K562 (cell line): ENCODE results near the gene LITAF. TPM values are rescaled to one million over a fixed set of nuclear protein-coding genes. Genes with fewer than 3 reads are reported as not detected.

Source experiments
- BRD9 ChIP-seq: fragments of 450-650 bp; IDR thresholded peaks from 2 replicates; pipeline ENCODE4 v1.6.1; 2018; ENCODE audit warnings: low read depth; ENCODE audit not compliant: partially characterized antibody
- GTF2E2 ChIP-seq: fragments of 200-800 bp; sonication (Bioruptor generic); IDR thresholded peaks from 2 replicates; pipeline ENCODE4 v1.6.1; 2016; ENCODE audit warnings: missing genetic modification characterization, missing compliant biosample characterization
- HEY1 ChIP-seq: fragments of 250-450 bp; sonication (Bioruptor Pico); IDR thresholded peaks from 2 replicates; pipeline ENCODE4 v1.5.0; 2020; ENCODE audit warnings: mild to moderate bottlenecking, moderate library complexity, borderline replicate concordance
- KDM4B ChIP-seq, 2 experiments: fragments of 450-650 bp in 1 of 2; sonication (generic) in 1 of 2; IDR thresholded peaks; 2 replicates each; pipeline ENCODE4 v1.6.1; 2016 to 2017; ENCODE audit warnings: borderline replicate concordance in 2 of 2, antibody characterized with exemption in 1 of 2, low read depth in 1 of 2, mild to moderate bottlenecking in 1 of 2
- MCM7 ChIP-seq, 2 experiments: fragments of 450-650 bp; IDR thresholded peaks; 2 replicates each; pipeline ENCODE4 v1.6.1; 2016 to 2018
- MEF2D ChIP-seq: conservative IDR thresholded peaks from 2 replicates; pipeline ENCODE4 v1.6.1; 2016; ENCODE audit warnings: low read depth, missing genetic modification characterization, missing compliant biosample characterization
- RBM22 ChIP-seq: fragments of 200-400 bp; formaldehyde crosslinking; IDR thresholded peaks from 2 replicates; pipeline ENCODE4 v1.6.1; 2018; ENCODE audit warnings: low read length, low read depth; ENCODE audit not compliant: poor library complexity, severe bottlenecking
- RNF2 ChIP-seq: sonication (generic); IDR thresholded peaks from 2 replicates; pipeline ENCODE4 v1.6.1; 2016
- ZNF23 ChIP-seq: fragments of 250-450 bp; sonication (Bioruptor Pico); IDR thresholded peaks from 2 replicates; pipeline ENCODE4 v1.4.0; 2020; ENCODE audit warnings: mild to moderate bottlenecking
- ZNF263 ChIP-seq: sonication (generic); formaldehyde crosslinking; IDR thresholded peaks from 2 replicates; pipeline ENCODE4 v1.8.0; 2022; ENCODE audit warnings: mild to moderate bottlenecking, missing genetic modification reagents, borderline replicate concordance
- ZNF561 ChIP-seq: fragments of 450-650 bp; formaldehyde crosslinking; conservative IDR thresholded peaks from 2 replicates; pipeline ENCODE4 v1.4.0; 2020; ENCODE audit warnings: mild to moderate bottlenecking, moderate library complexity
- polyA plus RNA-seq, 8 experiments: library from polyadenylated mRNA; depleted of rRNA in 4 of 8; stranded (reverse) in 5 of 8; unstranded in 3 of 8; fragments of >200 nt; fragmentation: Nextera tagmentation in 2 of 8; fragmentation: Illumina TruSeq in 1 of 8; extraction: Ambion mirVana in 2 of 8; extraction: Trizol in 1 of 8; gene quantifications; 2 replicates each; pipeline versions ENCODE4 v1.2.1 to v1.2.3, GENCODE V29; 2011 to 2014; ENCODE audit warnings: inconsistent platforms in 1 of 8, missing spikeins in 1 of 8
- total RNA-seq, 7 experiments: library from RNA; depleted of rRNA in 6 of 7; stranded (reverse); fragments of >200 nt in 6 of 7; fragmentation: Illumina TruSeq in 2 of 7; extraction: Trizol in 2 of 7; gene quantifications; 2 replicates each; pipeline versions ENCODE4 v1.2.1 to v1.2.3, GENCODE V29; 2011 to 2021; ENCODE audit warnings: low replicate concordance in 1 of 7
- TF ChIP-seq, protein P1 (sequence below): fragments of 450-650 bp; IDR thresholded peaks from 2 replicates; pipeline ENCODE4 v1.6.1; 2016; ENCODE audit warnings: low read depth, mild to moderate bottlenecking, moderate library complexity
- TF ChIP-seq, protein P2 (sequence below), 2 experiments: fragments of 450-650 bp in 1 of 2; sonication (generic) in 1 of 2; formaldehyde crosslinking in 1 of 2; IDR thresholded peaks; 2 replicates each; pipeline versions ENCODE4 v1.7.1 to v1.9.0; 2016 to 2022; ENCODE audit warnings: inconsistent platforms in 1 of 2, mild to moderate bottlenecking in 1 of 2, missing genetic modification reagents in 1 of 2
- TF ChIP-seq, protein P3 (sequence below): fragments of 250-450 bp; sonication (Bioruptor Pico); IDR thresholded peaks from 2 replicates; pipeline ENCODE4 v1.4.0; 2020; ENCODE audit warnings: mild to moderate bottlenecking, moderate library complexity

LITAF gene
- total and polyA plus RNA-seq, 9 of the 15 experiments (the other 6 are each of a cell fraction or from before 2014, with no cell fraction given), result 4.1 to 17.8 (median 11.9) TPM

DNA sequence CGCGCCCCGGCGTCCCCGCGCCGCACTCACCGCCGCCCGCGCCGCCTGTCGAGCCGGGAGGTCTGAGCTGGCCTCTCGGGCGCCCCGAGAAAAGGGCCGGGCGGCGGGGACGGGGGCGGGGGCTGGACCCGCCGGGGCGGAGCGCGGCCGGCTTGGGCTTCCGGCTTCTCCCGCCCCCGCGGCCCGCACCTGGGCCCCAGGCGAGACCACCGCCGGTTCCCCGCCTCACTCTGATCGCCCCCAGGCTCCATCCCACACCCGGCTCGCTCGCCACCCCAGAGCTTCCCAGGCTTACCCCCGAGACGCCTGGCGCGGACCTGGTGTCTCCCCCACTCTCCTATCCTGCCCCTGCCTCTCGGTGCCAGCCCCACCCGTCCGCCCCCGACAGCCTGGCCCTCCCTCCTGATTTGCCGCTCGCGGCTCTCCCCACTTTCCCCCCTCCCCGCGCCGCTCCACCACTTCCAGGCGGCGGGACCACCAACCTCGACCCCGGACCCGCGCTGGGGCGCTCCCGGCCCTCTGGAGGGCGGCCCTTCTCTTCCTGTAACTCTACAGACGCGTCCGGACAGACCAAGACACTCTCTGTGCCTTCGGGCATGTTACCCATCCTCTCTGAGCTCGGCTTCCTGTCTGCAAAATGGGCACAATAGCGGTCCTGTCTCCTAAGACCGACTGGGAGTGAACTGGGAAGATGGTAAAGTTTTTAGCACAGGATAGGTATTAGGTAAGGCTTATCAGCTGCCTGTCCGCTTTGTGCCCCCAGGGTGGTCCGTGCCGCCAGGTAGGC is at the start of gene LITAF (continued):
- TF ChIP-seq, protein P1, sequence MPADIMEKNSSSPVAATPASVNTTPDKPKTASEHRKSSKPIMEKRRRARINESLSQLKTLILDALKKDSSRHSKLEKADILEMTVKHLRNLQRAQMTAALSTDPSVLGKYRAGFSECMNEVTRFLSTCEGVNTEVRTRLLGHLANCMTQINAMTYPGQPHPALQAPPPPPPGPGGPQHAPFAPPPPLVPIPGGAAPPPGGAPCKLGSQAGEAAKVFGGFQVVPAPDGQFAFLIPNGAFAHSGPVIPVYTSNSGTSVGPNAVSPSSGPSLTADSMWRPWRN, result no peak
- TF ChIP-seq RNF2 (no peak), RBM22 (no peak), ZNF263 (no peak), HEY1 (CRISPR knock-in tag) (no peak), ZNF561 (CRISPR knock-in tag) (no peak), ZNF23 (CRISPR knock-in tag) (no peak), GTF2E2 (tag) (peak; percentile 35; the same call in 1 of the 2 replicates), BRD9 (no peak), KDM4B (IDR thresholded peaks at IDR 0.05; ENCODE audit: borderline replicate concordance in 2 of 2, low read depth in 1 of 2) (no peak), MEF2D (no peak), MCM7 (IDR thresholded peaks at IDR 0.05) (no peak)
- TF ChIP-seq, protein P2, sequence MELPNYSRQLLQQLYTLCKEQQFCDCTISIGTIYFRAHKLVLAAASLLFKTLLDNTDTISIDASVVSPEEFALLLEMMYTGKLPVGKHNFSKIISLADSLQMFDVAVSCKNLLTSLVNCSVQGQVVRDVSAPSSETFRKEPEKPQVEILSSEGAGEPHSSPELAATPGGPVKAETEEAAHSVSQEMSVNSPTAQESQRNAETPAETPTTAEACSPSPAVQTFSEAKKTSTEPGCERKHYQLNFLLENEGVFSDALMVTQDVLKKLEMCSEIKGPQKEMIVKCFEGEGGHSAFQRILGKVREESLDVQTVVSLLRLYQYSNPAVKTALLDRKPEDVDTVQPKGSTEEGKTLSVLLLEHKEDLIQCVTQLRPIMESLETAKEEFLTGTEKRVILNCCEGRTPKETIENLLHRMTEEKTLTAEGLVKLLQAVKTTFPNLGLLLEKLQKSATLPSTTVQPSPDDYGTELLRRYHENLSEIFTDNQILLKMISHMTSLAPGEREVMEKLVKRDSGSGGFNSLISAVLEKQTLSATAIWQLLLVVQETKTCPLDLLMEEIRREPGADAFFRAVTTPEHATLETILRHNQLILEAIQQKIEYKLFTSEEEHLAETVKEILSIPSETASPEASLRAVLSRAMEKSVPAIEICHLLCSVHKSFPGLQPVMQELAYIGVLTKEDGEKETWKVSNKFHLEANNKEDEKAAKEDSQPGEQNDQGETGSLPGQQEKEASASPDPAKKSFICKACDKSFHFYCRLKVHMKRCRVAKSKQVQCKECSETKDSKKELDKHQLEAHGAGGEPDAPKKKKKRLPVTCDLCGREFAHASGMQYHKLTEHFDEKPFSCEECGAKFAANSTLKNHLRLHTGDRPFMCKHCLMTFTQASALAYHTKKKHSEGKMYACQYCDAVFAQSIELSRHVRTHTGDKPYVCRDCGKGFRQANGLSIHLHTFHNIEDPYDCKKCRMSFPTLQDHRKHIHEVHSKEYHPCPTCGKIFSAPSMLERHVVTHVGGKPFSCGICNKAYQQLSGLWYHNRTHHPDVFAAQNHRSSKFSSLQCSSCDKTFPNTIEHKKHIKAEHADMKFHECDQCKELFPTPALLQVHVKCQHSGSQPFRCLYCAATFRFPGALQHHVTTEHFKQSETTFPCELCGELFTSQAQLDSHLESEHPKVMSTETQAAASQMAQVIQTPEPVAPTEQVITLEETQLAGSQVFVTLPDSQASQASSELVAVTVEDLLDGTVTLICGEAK (IDR thresholded peaks at IDR 0.05), result peak; percentile 25; the same call in 1 of the 2 replicates
- TF ChIP-seq, protein P2 (CRISPR knock-in tag; IDR thresholded peaks at IDR 0.05), result no peak
- TF ChIP-seq, protein P3, sequence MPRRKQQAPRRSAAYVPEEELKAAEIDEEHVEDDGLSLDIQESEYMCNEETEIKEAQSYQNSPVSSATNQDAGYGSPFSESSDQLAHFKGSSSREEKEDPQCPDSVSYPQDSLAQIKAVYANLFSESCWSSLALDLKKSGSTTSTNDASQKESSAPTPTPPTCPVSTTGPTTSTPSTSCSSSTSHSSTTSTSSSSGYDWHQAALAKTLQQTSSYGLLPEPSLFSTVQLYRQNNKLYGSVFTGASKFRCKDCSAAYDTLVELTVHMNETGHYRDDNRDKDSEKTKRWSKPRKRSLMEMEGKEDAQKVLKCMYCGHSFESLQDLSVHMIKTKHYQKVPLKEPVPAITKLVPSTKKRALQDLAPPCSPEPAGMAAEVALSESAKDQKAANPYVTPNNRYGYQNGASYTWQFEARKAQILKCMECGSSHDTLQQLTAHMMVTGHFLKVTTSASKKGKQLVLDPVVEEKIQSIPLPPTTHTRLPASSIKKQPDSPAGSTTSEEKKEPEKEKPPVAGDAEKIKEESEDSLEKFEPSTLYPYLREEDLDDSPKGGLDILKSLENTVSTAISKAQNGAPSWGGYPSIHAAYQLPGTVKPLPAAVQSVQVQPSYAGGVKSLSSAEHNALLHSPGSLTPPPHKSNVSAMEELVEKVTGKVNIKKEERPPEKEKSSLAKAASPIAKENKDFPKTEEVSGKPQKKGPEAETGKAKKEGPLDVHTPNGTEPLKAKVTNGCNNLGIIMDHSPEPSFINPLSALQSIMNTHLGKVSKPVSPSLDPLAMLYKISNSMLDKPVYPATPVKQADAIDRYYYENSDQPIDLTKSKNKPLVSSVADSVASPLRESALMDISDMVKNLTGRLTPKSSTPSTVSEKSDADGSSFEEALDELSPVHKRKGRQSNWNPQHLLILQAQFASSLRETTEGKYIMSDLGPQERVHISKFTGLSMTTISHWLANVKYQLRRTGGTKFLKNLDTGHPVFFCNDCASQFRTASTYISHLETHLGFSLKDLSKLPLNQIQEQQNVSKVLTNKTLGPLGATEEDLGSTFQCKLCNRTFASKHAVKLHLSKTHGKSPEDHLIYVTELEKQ, result no peak
